Activated CD4-positive, alpha-beta memory T cell treated with anti-CD3 and anti-CD28 coated beads, Interleukin-2, amount 10 ng/mL, durations not matched to agents 7 days and 5 days (primary cell): ENCODE data around the gene AKAIN1. TPM values are rescaled to one million over a fixed set of nuclear protein-coding genes. Genes with fewer than 3 reads are reported as not detected.

Experiments
- CTCF ChIA-PET: fragments of 350-600 bp; sonication (Branson Sonifier 250); formaldehyde crosslinking; loops from one replicate; lab custom pipeline; 2021; ENCODE audit warnings: antibody characterized with exemption, inconsistent platforms; lab: Charles Lee
- POLR2A ChIA-PET: fragments of 350-600 bp; sonication (Branson Sonifier 250); formaldehyde crosslinking; loops from one replicate; lab custom pipeline; 2021; ENCODE audit warnings: antibody characterized with exemption; lab: Charles Lee
- DNase-seq: peaks from one replicate; pipeline ENCODE4 v3.0.0-alpha.2; 2020
- H3K27ac Mint-ChIP-seq: one replicate; pipeline ENCODE4 v1.8.0; 2021; ENCODE audit warnings: mild to moderate bottlenecking, mixed read lengths
- H3K27me3 Mint-ChIP-seq: one replicate; pipeline ENCODE4 v1.8.0; 2021; ENCODE audit warnings: mixed read lengths
- H3K36me3 Mint-ChIP-seq: one replicate; pipeline ENCODE4 v1.8.0; 2021; ENCODE audit warnings: low read depth, mixed read lengths
- H3K4me1 Mint-ChIP-seq: one replicate; pipeline ENCODE4 v1.8.0; 2021; ENCODE audit warnings: mixed read lengths
- H3K4me3 Mint-ChIP-seq: one replicate; pipeline ENCODE4 v1.8.0; 2021; ENCODE audit warnings: mild to moderate bottlenecking, mixed read lengths
- H3K9me3 Mint-ChIP-seq: one replicate; pipeline ENCODE4 v1.8.0; 2021; ENCODE audit warnings: mixed read lengths
- total RNA-seq, 2 experiments: library from RNA; stranded (reverse); gene quantifications; one replicate each; pipeline ENCODE4 v1.2.3, GENCODE V29; 2021

Gene AKAIN1
- total RNA-seq, 2 experiments from 2014 or later: not detected

DNA sequence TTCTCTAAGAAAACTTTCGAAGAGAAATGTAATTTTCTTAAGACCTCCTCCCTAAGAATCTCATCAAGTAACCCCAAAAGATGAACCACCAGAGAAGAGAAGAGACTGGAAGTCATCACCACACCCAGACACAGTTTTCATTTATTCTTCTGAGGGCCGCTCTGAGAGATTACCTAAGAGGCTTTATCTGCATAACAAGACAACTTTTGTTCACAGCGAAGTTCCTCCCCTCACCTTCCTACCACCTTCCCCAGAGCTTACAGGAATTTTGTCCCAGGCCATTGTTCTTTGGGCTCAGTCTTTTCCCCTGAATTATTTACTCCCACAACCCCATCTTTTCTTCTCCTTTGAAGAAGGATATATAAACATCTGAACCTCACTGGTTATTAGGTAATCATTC is 92.8 kb downstream of the AKAIN1 start:
- H3K27ac Mint-ChIP-seq: no peak overlapping the region
- no peaks in the 10 kb centered on the region for H3K9me3 Mint-ChIP-seq
- H3K27me3 Mint-ChIP-seq: no peaks in the 10 kb centered on the region
- no peak for DNase-seq
- CTCF ChIA-PET: no interaction called here
- POLR2A ChIA-PET: no interaction called here
- no peaks in the 10 kb centered on the region for H3K36me3 Mint-ChIP-seq
- no peaks in the 10 kb centered on the region for H3K4me1 Mint-ChIP-seq
- no peak overlapping the region for H3K4me3 Mint-ChIP-seq

DNA sequence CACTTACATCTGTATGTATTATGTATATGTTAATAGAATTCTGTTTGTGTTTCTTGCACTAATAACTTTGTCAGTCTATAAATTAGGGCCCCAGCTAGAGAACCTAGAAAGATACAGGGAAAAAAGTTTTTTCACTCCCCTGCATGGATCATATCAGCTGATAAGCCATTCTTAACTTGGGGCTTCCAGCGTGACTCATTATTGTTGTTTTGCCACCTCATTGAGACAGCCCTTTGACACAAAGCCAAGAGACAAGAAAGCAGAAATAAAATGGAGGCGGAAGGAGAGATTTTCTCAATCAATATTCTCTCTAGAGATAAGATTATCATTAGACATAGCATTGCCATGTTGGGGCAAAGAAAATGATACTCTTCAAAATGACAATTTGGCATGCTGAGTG is 93.4 kb downstream of the AKAIN1 start:
- H3K9me3 Mint-ChIP-seq: no peaks in the 10 kb centered on the region
- H3K27ac Mint-ChIP-seq: no peak overlapping the region
- H3K4me1 Mint-ChIP-seq: no peaks in the 10 kb centered on the region
- CTCF ChIA-PET: no interaction called here
- H3K36me3 Mint-ChIP-seq: no peaks in the 10 kb centered on the region
- no peaks in the 10 kb centered on the region for H3K27me3 Mint-ChIP-seq
- no peak for DNase-seq
- no peak overlapping the region for H3K4me3 Mint-ChIP-seq
- POLR2A ChIA-PET: no interaction called here

DNA sequence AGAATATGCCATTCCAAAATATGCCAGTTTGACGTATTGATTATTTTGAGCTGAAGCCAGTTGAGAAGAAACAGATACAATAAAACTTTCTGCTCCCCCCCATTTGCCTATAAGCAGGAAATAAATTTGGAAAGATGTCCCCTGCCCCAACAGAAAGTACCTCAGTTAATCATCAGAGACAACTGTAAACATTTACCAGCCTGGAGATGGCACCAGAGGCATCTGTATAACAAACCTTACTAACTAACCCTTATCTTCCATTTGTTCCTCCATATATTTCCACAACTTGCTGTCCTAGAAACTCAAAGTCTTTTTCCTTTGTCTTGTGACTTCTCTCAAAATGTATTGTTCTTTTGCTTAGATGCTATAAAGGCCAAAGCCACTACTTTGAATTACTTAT is 93.8 kb downstream of the AKAIN1 start:
- H3K27ac Mint-ChIP-seq: no peak overlapping the region
- no peaks in the 10 kb centered on the region for H3K27me3 Mint-ChIP-seq
- no peaks in the 10 kb centered on the region for H3K36me3 Mint-ChIP-seq
- no peak overlapping the region for H3K4me3 Mint-ChIP-seq
- no peaks in the 10 kb centered on the region for H3K9me3 Mint-ChIP-seq
- no peak for DNase-seq
- ChIA-PET CTCF (no interaction called here), POLR2A (no interaction called here)
- H3K4me1 Mint-ChIP-seq: no peaks in the 10 kb centered on the region

DNA sequence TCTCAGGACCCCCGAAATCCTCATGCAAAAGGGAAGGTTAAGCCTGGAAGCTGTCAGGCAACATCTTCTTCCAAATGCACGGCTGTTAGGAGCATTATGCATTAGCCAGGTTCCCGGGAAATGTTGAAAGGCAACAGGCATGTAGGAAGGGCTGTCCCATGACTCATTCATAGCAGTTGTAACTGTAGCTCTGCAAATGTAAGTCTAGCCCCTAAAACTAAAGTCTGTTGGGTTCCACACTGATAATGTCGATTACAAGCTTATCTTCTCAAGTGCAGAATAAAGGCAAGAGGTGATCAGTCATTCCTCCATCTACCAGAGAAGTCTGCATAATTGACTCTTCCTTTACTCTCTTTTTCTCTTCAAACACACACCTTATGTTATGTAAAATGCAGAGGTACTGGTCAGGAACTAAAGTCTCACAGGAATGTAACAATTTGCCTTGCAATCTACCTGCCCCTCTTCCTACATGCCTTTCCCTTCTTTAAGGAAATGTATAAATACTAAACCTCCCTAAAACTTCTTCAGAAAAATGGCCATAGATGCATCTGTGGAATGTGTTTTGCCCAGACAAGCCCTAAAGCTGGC is 99.8 kb downstream of the AKAIN1 start:
- Mint-ChIP-seq H3K4me1 (no peaks in the 10 kb centered on the region), H3K27ac (no peak overlapping the region), H3K9me3 (no peaks in the 10 kb centered on the region), H3K36me3 (no peaks in the 10 kb centered on the region), H3K27me3 (no peaks in the 10 kb centered on the region), H3K4me3 (no peak overlapping the region)
- CTCF ChIA-PET: no interaction called here
- no peak for DNase-seq
- POLR2A ChIA-PET: no interaction called here

DNA sequence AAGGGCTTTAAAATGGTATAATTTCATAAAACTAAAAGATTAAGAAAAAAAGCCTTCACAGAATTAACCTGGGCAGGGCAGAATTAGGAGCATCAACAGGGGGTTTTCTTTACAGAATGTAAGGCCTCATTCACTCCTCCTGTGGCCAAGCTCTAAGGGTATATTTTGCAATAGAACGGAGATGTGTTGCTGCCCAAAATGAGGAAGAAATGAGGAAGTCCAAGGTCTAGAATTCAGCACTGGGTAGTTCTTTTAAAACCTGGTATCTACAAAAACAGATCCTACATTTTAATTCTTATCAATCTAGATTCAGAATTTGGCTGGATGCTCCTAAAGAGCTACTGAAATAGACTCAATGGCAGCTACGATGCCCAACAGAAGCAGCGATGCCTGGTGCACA is 101.8 kb downstream of the AKAIN1 start:
- H3K9me3 Mint-ChIP-seq: no peaks in the 10 kb centered on the region
- no peak for DNase-seq
- no peaks in the 10 kb centered on the region for H3K36me3 Mint-ChIP-seq
- no peak overlapping the region for H3K4me3 Mint-ChIP-seq
- no peak overlapping the region for H3K27ac Mint-ChIP-seq
- no peaks in the 10 kb centered on the region for H3K4me1 Mint-ChIP-seq
- ChIA-PET CTCF (no interaction called here), POLR2A (no interaction called here)
- H3K27me3 Mint-ChIP-seq: no peaks in the 10 kb centered on the region

DNA sequence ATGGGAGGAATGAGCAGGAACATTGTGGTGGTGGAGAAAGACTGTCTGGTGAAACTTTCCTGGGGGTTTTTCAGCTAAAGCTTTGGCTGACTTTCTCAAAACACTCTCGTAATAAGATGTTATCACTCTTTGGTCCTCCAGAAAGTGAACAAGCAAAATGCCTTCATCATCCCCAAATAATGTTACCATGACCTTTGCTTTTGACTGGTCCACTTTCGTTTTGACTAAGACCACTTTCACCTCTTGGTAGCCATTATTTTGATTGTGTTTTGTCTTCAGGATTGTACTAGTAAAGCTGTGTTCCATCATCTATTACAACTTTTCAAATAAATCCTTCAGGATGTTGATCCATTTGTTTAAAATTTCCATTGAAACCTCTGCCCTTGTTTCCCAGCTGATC is 103.2 kb downstream of the AKAIN1 start:
- ChIA-PET POLR2A (no interaction called here), CTCF (no interaction called here)
- no peak overlapping the region for H3K27ac Mint-ChIP-seq
- DNase-seq: no peak
- no peak overlapping the region for H3K4me3 Mint-ChIP-seq
- H3K27me3 Mint-ChIP-seq: no peaks in the 10 kb centered on the region
- H3K9me3 Mint-ChIP-seq: no peaks in the 10 kb centered on the region
- no peaks in the 10 kb centered on the region for H3K36me3 Mint-ChIP-seq
- no peaks in the 10 kb centered on the region for H3K4me1 Mint-ChIP-seq

Other genes starting within 250 kb of the AKAIN1 start
- 10 to 100 TPM; 26.3 to 27.3 TPM for gene ZBTB14, start 98.5 kb upstream of the AKAIN1 start, total RNA-seq